ENCODE measurements around the gene PLA2G4B. TPM values are rescaled to one million over a fixed set of nuclear protein-coding genes. Genes with fewer than 3 reads are reported as not detected.

Gene PLA2G4B
- total and polyA plus RNA-seq, 2 of the 8 experiments (the other 6 are each of a cell fraction or from before 2014, with no cell fraction given) = 4.2 to 9.2 TPM

DNA sequence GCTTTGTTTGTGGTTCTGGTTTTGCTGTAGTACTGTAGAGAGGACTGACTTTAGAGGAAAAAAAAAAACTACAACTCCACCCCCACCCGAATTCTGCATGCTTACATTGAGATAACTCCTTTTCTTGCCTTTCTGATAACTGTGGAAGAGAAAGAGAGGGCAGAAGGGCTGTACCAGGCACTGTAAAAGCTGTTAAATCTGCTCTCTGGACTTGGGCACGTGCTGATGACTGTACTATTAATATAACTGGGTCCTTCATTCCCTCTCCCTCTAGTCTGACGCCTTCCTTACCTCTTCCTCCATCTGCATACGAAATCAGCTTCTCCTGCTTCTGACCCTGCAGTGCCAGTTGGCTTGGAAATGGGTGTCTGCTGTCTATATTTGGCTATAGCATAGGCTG, 49.4 kb upstream of the PLA2G4B start:
- H3K4me1 ChIP-seq (replicated peaks in 1 of 4; ENCODE audit: control insufficient read depth in 3 of 4, insufficient read depth in 4 of 4, low read length in 3 of 4) = peaks cover 6 to 19% (median 13%) of the 10 kb centered on the region in 4 experiments; a peak in 6 of 7 replicates
- H2BK12ac ChIP-seq (ENCODE audit: low read depth, low read length) = no peak overlapping the region
- H3K4me2 ChIP-seq (ENCODE audit: insufficient read depth in 1 of 2, low read depth in 2 of 2, low read length in 2 of 2) = peak overlapping the region in 1 of 2 experiments; percentile 10; a peak in 1 of 4 replicates

More for the DNA sequence above, 49.4 kb upstream of the PLA2G4B start:
- Histone ChIP-seq H4K20me1 (replicated peaks in 1 of 2; ENCODE audit: control insufficient read depth in 1 of 2, insufficient read depth in 2 of 2, low read length in 2 of 2) (no peaks in the 10 kb centered on the region), H2BK20ac (ENCODE audit: low read length) (no peak overlapping the region), H3K4ac (replicated peaks; ENCODE audit: insufficient read length, low read depth, low read length) (no peak overlapping the region), H3K9me3 (ENCODE audit: insufficient read depth in 2 of 2, low read depth in 1 of 2, low read length in 1 of 2) (no peaks in the 10 kb centered on the region), H3K14ac (ENCODE audit: insufficient read length) (no peak overlapping the region), H4K5ac (ENCODE audit: insufficient read length, low read depth, low read length) (no peak overlapping the region), H2BK120ac (replicated peaks; ENCODE audit: low read depth, low read length) (no peak overlapping the region), H2AFZ (ENCODE audit: low read length) (no peak overlapping the region), H3K23ac (ENCODE audit: insufficient read length) (no peak overlapping the region), H4K8ac (ENCODE audit: extremely low read depth, insufficient read depth, low read length) (no peak overlapping the region), H4K91ac (replicated peaks; ENCODE audit: insufficient read length, low read length) (no peak overlapping the region), H2BK5ac (ENCODE audit: low read depth, low read length) (no peak overlapping the region), H3K4me3 (ENCODE audit: extremely low read depth in 1 of 4, insufficient read depth in 2 of 4, low read depth in 3 of 4, low read length in 4 of 4) (no peak overlapping the region), H3K27me3 (replicated peaks in 1 of 4; ENCODE audit: control insufficient read depth in 3 of 4, extremely low read depth in 1 of 4, insufficient read depth in 3 of 4, low read length in 3 of 4) (no peaks in the 10 kb centered on the region), H3K9ac (replicated peaks in 1 of 4; ENCODE audit: extremely low read depth in 1 of 4, low read depth in 3 of 4, low read length in 3 of 4) (no peak overlapping the region), H2BK15ac (ENCODE audit: low read length) (no peak overlapping the region), H3K18ac (ENCODE audit: extremely low read depth, low read length) (no peak overlapping the region), H2AK5ac (ENCODE audit: low read depth, low read length) (no peak overlapping the region), H3K27ac (ENCODE audit: low read depth, low read length) (no peak overlapping the region), H3K23me2 (ENCODE audit: low read depth, low read length) (no peaks in the 10 kb centered on the region), H3K36me3 (ENCODE audit: control insufficient read depth in 2 of 4, insufficient read depth in 4 of 4, low read length in 3 of 4) (no peaks in the 10 kb centered on the region), H3K79me1 (ENCODE audit: low read depth, low read length) (no peaks in the 10 kb centered on the region), H3K79me2 (ENCODE audit: control insufficient read depth in 1 of 2, insufficient read depth in 2 of 2, low read length in 2 of 2) (peaks cover 0 to 3% of the 10 kb centered on the region in 2 experiments; a peak in 1 of 4 replicates), H3K56ac (replicated peaks; ENCODE audit: insufficient read length, low read depth, low read length) (no peak overlapping the region)
- WGBS, 2 experiments (ENCODE audit: extremely low coverage in 1 of 2, insufficient coverage in 1 of 2, insufficient read length in 1 of 2, insufficient replicate concordance in 2 of 2, low coverage in 1 of 2, low lambda C conversion rate in 2 of 2, missing lambda C conversion rate in 1 of 2) = 64% methylated on average over 4 of the region's 4 CpGs; no CpG with 5 or more reads in 1 of the 2 experiments
- POLR2A ChIA-PET (ENCODE audit: partially characterized antibody) = interaction anchor here (0.6 to 5.1 kb wide), 2 partner anchors 14 to 15 kb away, joined by 4 to 24 read pairs; partner anchors contain the start of gene MAPKBP1
- TF ChIP-seq SUZ12 (IDR thresholded peaks at IDR 0.05; ENCODE audit: low read length) (no peak), HDAC6 (IDR thresholded peaks at IDR 0.05; ENCODE audit: low read depth, low read length) (no peak), RFX5 (IDR thresholded peaks at IDR 0.05; ENCODE audit: borderline replicate concordance, low read depth, low read length) (no peak), MAFK (IDR thresholded peaks at IDR 0.05; ENCODE audit: low read depth, low read length) (no peak), GABPA (IDR thresholded peaks at IDR 0.05; ENCODE audit: borderline replicate concordance, insufficient read depth, low read length) (no peak)
- CTCF ChIA-PET (ENCODE audit: partially characterized antibody) = interaction anchor here (0.6 to 6.1 kb wide), 6 partner anchors 9 to 186 kb away, joined by 3 to 60 read pairs (median 5); partner anchors contain the start of gene MAPKBP1
- DNase-seq (ENCODE audit: low read depth in 1 of 2, low spot score in 2 of 2) (no peak), FAIRE-seq (no peak)
